ENCODE data around the gene FUT6. TPM values are rescaled to one million over a fixed set of nuclear protein-coding genes. Genes with fewer than 3 reads are reported as not detected.

Gene FUT6
- total RNA-seq, 4 donors from 2014 or later, result 40.6 to 160 (median 68.9) TPM

GRCh38 chr19:5799247-5800241 is 40.0 kb downstream of the FUT6 start:
- no peak overlapping the region for H3K27ac ChIP-seq
- H3K36me3 ChIP-seq, result no peaks in the 10 kb centered on the region
- H3K9me3 ChIP-seq, result no peaks in the 10 kb centered on the region
- no peak for DNase-seq
- no peak overlapping the region for H3K4me3 ChIP-seq
- TF ChIP-seq, protein P1, sequence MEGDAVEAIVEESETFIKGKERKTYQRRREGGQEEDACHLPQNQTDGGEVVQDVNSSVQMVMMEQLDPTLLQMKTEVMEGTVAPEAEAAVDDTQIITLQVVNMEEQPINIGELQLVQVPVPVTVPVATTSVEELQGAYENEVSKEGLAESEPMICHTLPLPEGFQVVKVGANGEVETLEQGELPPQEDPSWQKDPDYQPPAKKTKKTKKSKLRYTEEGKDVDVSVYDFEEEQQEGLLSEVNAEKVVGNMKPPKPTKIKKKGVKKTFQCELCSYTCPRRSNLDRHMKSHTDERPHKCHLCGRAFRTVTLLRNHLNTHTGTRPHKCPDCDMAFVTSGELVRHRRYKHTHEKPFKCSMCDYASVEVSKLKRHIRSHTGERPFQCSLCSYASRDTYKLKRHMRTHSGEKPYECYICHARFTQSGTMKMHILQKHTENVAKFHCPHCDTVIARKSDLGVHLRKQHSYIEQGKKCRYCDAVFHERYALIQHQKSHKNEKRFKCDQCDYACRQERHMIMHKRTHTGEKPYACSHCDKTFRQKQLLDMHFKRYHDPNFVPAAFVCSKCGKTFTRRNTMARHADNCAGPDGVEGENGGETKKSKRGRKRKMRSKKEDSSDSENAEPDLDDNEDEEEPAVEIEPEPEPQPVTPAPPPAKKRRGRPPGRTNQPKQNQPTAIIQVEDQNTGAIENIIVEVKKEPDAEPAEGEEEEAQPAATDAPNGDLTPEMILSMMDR (IDR thresholded peaks at IDR 0.05), result no peak
- no peak for TF ChIP-seq POLR2A (IDR thresholded peaks at IDR 0.05)
- intact Hi-C loops (cut with DNase I), result no loop called here
- peaks cover 0 to 58% (median 3%) of the 10 kb centered on the region in 4 donors for H3K27me3 ChIP-seq
- H3K4me1 ChIP-seq, result peaks cover 8 to 42% (median 13%) of the 10 kb centered on the region in 3 donors
- 40 to 79% methylated on average over 1 to 11 of the region's 37 CpGs for WGBS, 2 donors

- Histone ChIP-seq H3K27me3 (peaks cover 0 to 46% (median 3%) of the 10 kb centered on the region in 4 donors), H3K9me3 (no peaks in the 10 kb centered on the region), H3K4me3 (no peak overlapping the region), H3K4me1 (peaks cover 0 to 34% (median under 1%) of the 10 kb centered on the region in 3 donors), H3K36me3 (no peaks in the 10 kb centered on the region), H3K27ac (no peak overlapping the region)
- DNase-seq, result no peak
- WGBS, 2 donors, result 85 to 87% methylated on average over 8 of the region's 8 CpGs
- TF ChIP-seq, protein P1 (IDR thresholded peaks at IDR 0.05), result no peak
- no peak for TF ChIP-seq POLR2A (IDR thresholded peaks at IDR 0.05)
- intact Hi-C loops (cut with DNase I), result no loop called here
Measured at GRCh38 chr19:5798244-5798643, 41.3 kb downstream of the FUT6 start.

DNA sequence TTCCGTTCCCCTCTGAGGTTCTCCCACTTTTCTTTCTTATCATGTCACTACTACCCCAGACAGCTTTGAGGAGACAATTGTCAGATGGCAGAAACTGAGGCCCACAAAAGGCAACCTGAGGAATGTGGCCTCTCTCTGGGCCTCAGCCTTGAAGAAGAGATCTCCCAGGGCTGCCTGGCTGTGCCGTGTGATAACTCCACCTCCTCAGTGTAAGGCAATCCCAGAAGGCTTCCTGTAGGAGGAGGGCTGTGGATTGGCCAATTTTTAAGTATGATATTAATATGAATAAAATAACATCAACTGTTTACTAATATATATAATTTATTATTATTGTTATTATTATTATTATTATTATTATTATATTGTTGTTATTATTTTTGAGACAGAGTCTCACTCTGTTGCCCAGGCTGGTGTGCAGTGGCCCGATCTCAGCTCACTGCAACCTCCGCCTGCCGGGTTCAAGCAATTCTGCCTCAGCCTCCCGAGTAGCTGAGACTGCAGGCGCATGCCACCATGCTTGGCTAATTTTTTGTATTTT is 44.1 kb downstream of the FUT6 start:
- intact Hi-C loops (cut with DNase I), result no loop called here
- no peak for TF ChIP-seq POLR2A (IDR thresholded peaks at IDR 0.05)
- TF ChIP-seq, protein P1 (IDR thresholded peaks at IDR 0.05), result no peak
- WGBS, 2 donors, result 82 to 84% methylated on average over 7 of the region's 7 CpGs
- Histone ChIP-seq H3K27me3 (peaks cover 0 to 19% (median 0%) of the 10 kb centered on the region in 4 donors), H3K4me3 (no peak overlapping the region), H3K4me1 (peaks cover 0 to 12% (median 0%) of the 10 kb centered on the region in 3 donors), H3K9me3 (no peaks in the 10 kb centered on the region), H3K36me3 (no peaks in the 10 kb centered on the region), H3K27ac (no peak overlapping the region)
- DNase-seq, result no peak

DNA sequence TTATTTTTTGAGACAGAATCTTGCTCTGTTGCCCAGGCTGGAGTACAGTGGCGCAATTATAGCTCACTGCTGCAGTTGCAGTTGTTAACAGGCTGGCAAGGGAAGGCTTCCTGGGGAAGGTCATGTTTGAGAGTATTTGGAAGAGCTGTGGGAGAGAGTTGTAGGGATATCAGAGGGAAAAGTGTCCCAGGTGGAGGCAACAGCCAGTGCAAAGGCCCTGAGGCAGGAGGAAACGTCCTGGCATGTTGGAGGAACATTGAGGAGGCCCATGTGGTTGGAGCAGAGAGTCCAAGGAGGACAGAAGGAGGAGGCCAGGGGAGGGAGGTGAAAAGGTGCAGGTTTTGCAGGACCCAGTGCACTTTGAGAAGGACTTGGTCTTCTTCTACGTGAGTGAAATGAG is 46.3 kb downstream of the FUT6 start:
- TF ChIP-seq, protein P1 (IDR thresholded peaks at IDR 0.05), result no peak
- TF ChIP-seq POLR2A (IDR thresholded peaks at IDR 0.05), result no peak
- intact Hi-C loops (cut with DNase I), result no loop called here
- 77 to 88% methylated on average over 2 to 3 of the region's 3 CpGs for WGBS, 2 donors
- Histone ChIP-seq H3K27me3 (no peaks in the 10 kb centered on the region), H3K4me3 (no peak overlapping the region), H3K4me1 (peaks cover 13 to 30% (median 15%) of the 10 kb centered on the region in 3 donors), H3K9me3 (no peaks in the 10 kb centered on the region), H3K27ac (no peak overlapping the region), H3K36me3 (peaks cover 10 to 19% (median 17%) of the 10 kb centered on the region in 3 donors)
- no peak for DNase-seq

DNA sequence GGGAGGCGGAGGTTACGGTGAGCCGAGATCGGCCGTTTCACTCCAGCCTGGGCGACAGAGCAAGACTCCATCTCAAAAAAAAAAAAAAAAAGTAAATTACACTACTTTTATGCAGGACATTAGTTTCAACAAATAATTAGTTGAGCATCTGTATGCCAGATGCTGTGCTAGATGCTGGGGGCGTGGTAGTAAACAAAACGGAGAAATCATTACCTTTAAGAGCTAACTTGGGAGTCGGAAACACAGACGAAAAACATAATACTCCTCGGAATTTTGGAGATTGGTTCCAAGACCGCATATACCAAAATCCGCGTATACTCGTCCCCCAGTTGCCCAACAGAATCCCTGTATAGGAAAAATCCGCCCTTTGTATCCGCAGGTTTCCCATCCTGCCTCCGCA is 47.3 kb downstream of the FUT6 start:
- Histone ChIP-seq H3K36me3 (peaks cover 19 to 28% (median 26%) of the 10 kb centered on the region in 3 donors), H3K9me3 (no peaks in the 10 kb centered on the region), H3K4me3 (no peak overlapping the region), H3K27ac (no peak overlapping the region), H3K4me1 (peaks cover 13 to 30% (median 15%) of the 10 kb centered on the region in 3 donors), H3K27me3 (no peaks in the 10 kb centered on the region)
- 84 to 88% methylated on average over 18 of the region's 18 CpGs for WGBS, 2 donors
- intact Hi-C loops (cut with DNase I), result no loop called here
- DNase-seq, result no peak
- no peak for TF ChIP-seq POLR2A (IDR thresholded peaks at IDR 0.05)
- TF ChIP-seq, protein P1 (IDR thresholded peaks at IDR 0.05), result no peak

Data from esophagus squamous epithelium (tissue), 5 donors.